SK-N-SH (cell line): ENCODE measurements around the gene HSCB.

Source experiments
- CTCF ChIP-seq: fragments of 200-600 bp; sonication (generic); IDR thresholded peaks from 2 replicates; pipeline ENCODE4 v1.6.1; 2017; ENCODE audit warnings: antibody characterized with exemption, mild to moderate bottlenecking, moderate library complexity
- EP300 ChIP-seq, 2 experiments: IDR thresholded peaks; 2 replicates each; pipeline versions ENCODE4 v1.4.0 to v1.6.1; 2012; ENCODE audit warnings: borderline replicate concordance in 1 of 2, low read depth in 1 of 2, low read length in 1 of 2
- POLR2AphosphoS5 ChIP-seq: IDR thresholded peaks from 2 replicates; pipeline ENCODE4 v1.6.1; 2012; ENCODE audit warnings: low read depth, low read length
- RAD21 ChIP-seq: IDR thresholded peaks from 2 replicates; pipeline ENCODE4 v1.6.1; 2012; ENCODE audit warnings: mild to moderate bottlenecking, low read length
- REST ChIP-seq: IDR thresholded peaks from 2 replicates; pipeline ENCODE4 v1.6.1; 2012; ENCODE audit warnings: mild to moderate bottlenecking, low read depth, low read length, moderate library complexity
- TCF12 ChIP-seq: IDR thresholded peaks from 2 replicates; pipeline ENCODE4 v1.4.0; 2012
- USF1 ChIP-seq: IDR thresholded peaks from 2 replicates; pipeline ENCODE4 v1.4.0; 2012; ENCODE audit warnings: low read depth, borderline replicate concordance
- USF2 ChIP-seq: fragments of 150-350 bp; IDR thresholded peaks from 2 replicates; pipeline ENCODE4 v1.6.1; 2017; ENCODE audit warnings: antibody characterized with exemption, low read length, low read depth, borderline replicate concordance

GRCh38 chr22:28759861-28760560 lies 18.2 kb downstream of the HSCB start:
- TF ChIP-seq POLR2AphosphoS5: no peak
- no peak for TF ChIP-seq CTCF
- no peak for TF ChIP-seq REST
- TF ChIP-seq EP300 (IDR thresholded peaks at IDR 0.05; ENCODE audit: borderline replicate concordance in 1 of 2, low read depth in 1 of 2, low read length in 1 of 2): no peak
- TF ChIP-seq TCF12: no peak
- no peak for TF ChIP-seq RAD21
- no peak for TF ChIP-seq USF1
- TF ChIP-seq USF2: no peak
